NOMO-1 treated with dmso at 0.1 percent for 144 hours (cell line): ENCODE measurements around the gene GYPB.
"Not testable (repeated sequence)": the region's sequence is repeated elsewhere in the genome, so short reads cannot be mapped to it uniquely, and the experiment has no call there.

Experiments used
- DNase-seq: peaks from one replicate; lab custom pipeline; 2025; ENCODE audit not compliant: unreplicated experiment; lab: John Stamatoyannopoulos, UW

Gene GYPB

DNA sequence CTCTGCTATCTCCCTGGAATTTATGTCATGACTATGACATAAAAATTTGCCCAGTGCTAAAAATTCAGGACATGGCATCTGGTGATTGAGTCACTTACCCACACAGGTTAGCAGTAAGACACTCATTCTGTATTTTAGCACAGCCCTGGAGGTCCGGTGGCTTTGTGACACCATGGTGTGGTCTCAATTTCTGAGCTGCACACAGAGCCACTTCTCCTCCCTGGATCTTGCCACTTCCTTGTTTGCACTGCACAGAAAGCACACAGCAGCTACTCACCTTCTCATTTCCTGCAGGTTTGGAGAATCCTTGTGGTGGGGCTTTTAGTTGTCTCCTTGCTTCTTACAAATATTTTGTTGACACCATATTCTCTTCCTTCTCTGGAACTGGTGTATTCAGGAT, 69.0 kb downstream of the GYPB start:
- not testable (repeated sequence) for DNase-seq

DNA sequence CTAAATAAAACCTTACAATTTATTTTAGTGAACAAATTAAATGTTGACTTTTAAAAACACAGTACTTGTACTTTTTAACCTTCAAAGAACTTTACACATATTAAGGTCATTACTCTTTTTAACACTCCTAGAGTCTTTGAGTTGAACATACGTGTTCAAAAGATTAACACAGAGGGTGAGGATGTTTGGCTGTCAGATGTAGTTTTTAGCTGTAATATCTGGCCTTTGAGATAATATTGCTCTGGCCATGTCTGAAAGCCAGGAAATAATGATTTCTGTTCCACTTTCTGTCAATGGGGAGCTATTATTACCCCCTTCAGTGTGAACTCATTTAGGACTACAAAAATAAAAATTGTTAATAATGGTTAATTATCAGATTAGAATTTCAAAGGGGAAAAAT, 71.7 kb downstream of the GYPB start:
- not testable (repeated sequence) for DNase-seq
